Ovary (tissue), 3 donors: ENCODE results near the gene SCO1.

Source experiments
- EP300 ChIP-seq: sonication (generic); formaldehyde crosslinking; IDR thresholded peaks from one replicate; pipeline ENCODE4 v1.6.1; 2017; ENCODE audit warnings: antibody characterized with exemption
- TF ChIP-seq, protein P1 (sequence below), 3 donors: fragments of 450-650 bp in 2 of 3; fragments of 200-600 bp in 1 of 3; IDR thresholded peaks; one replicate each; pipeline versions ENCODE4 v1.5.1 to v1.8.0; 2016 to 2022; ENCODE audit warnings: antibody characterized with exemption in 3 of 3, mild to moderate bottlenecking in 1 of 3
- donor health status: DM: no; HTN: no; CAD: no.

DNA sequence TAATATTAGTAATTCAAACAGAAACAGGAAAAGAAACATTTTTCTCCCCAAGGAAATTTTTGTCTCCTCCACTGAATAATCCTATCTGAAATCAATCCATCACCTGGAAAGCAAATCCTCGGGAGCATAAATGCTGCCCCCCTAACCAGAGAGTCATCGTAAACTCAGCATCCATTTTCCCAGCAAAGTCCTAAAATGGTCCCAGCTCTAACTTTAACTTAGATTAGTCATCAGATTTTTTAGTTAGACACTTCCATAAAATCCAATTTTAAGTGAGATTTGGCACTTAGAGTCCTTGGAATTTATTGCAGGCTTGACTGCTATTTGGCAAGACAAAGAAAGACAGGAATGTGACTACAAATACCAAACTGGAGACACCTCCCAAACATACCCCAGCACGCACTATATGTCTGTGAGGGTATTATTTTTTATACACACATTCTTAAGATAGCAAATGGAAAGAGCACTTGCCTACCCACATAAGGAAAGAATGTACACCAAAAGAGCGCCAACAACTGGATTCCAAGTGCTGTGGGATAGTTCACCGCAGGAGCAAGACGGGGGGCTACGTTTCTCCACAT lies 15.4 kb downstream of the SCO1 start:
- no peak for TF ChIP-seq EP300
- TF ChIP-seq, protein P1, sequence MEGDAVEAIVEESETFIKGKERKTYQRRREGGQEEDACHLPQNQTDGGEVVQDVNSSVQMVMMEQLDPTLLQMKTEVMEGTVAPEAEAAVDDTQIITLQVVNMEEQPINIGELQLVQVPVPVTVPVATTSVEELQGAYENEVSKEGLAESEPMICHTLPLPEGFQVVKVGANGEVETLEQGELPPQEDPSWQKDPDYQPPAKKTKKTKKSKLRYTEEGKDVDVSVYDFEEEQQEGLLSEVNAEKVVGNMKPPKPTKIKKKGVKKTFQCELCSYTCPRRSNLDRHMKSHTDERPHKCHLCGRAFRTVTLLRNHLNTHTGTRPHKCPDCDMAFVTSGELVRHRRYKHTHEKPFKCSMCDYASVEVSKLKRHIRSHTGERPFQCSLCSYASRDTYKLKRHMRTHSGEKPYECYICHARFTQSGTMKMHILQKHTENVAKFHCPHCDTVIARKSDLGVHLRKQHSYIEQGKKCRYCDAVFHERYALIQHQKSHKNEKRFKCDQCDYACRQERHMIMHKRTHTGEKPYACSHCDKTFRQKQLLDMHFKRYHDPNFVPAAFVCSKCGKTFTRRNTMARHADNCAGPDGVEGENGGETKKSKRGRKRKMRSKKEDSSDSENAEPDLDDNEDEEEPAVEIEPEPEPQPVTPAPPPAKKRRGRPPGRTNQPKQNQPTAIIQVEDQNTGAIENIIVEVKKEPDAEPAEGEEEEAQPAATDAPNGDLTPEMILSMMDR (IDR thresholded peaks at IDR 0.05): no peak
